ENCODE measurements around the gene SERPING1. TPM values are rescaled to one million over a fixed set of nuclear protein-coding genes. Genes with fewer than 3 reads are reported as not detected.

Gene SERPING1
- total RNA-seq, 1 donor from 2014 or later = 490 TPM

DNA sequence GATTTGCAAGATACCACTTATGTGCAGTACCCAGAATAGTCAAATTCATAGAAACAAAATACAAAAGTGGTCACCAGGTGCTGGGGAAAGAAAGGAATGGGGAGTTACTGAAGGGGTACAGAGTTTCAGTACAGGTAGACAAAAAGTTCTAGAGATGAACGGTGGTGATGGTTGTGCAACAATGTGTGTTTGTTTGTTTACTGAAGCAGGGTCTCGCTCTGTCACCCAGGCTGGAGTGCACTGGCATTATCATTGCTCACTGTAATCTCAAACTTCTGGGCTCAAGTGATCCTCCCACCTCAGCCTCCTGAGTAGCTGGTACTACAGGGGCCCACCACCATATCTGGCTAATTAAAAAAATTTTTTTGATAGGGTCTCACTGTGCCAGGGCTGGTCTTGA is 42.1 kb upstream of the SERPING1 start:
- no peak for ATAC-seq
- H3K36me3 ChIP-seq = peaks cover 100% of the 10 kb centered on the region
- intact Hi-C loops (cut with DNase I) = no loop called here

DNA sequence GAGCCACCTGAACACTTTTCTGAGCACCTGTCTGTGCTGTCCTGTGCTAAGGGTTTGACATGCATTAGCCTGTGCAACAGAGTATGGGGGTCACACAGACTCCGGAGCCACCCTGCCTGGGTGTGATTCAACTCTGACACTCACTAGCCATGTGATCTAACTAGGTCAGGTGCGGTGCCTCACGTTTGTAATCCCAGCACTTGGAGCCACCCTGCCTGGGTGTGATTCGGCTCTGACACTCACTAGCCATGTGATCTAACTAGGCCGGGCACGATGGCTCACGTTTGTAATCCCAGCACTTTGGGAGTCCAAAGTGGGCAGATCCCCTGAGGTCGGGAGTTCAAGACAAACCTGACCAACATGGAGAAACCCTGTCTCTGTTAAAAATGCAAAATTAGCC is 41.4 kb upstream of the SERPING1 start:
- DNase-seq = no peak
- Histone ChIP-seq H3K36me3 (peaks cover 94% of the 10 kb centered on the region), H3K27ac (no peak overlapping the region), H3K27me3 (no peaks in the 10 kb centered on the region), H3K9me3 (no peaks in the 10 kb centered on the region), H3K4me3 (no peak overlapping the region), H3K4me1 (no peaks in the 10 kb centered on the region)
- TF ChIP-seq, protein P1, sequence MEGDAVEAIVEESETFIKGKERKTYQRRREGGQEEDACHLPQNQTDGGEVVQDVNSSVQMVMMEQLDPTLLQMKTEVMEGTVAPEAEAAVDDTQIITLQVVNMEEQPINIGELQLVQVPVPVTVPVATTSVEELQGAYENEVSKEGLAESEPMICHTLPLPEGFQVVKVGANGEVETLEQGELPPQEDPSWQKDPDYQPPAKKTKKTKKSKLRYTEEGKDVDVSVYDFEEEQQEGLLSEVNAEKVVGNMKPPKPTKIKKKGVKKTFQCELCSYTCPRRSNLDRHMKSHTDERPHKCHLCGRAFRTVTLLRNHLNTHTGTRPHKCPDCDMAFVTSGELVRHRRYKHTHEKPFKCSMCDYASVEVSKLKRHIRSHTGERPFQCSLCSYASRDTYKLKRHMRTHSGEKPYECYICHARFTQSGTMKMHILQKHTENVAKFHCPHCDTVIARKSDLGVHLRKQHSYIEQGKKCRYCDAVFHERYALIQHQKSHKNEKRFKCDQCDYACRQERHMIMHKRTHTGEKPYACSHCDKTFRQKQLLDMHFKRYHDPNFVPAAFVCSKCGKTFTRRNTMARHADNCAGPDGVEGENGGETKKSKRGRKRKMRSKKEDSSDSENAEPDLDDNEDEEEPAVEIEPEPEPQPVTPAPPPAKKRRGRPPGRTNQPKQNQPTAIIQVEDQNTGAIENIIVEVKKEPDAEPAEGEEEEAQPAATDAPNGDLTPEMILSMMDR (IDR thresholded peaks at IDR 0.05) = no peak
- intact Hi-C loops (cut with DNase I) = no loop called here
- no peak for ATAC-seq

More for the DNA sequence above, 42.1 kb upstream of the SERPING1 start:
- Histone ChIP-seq H3K27me3 (no peaks in the 10 kb centered on the region), H3K4me1 (no peaks in the 10 kb centered on the region), H3K4me3 (no peak overlapping the region), H3K27ac (no peak overlapping the region), H3K9me3 (no peaks in the 10 kb centered on the region)
- DNase-seq = no peak
- TF ChIP-seq, protein P1 (IDR thresholded peaks at IDR 0.05) = no peak

DNA sequence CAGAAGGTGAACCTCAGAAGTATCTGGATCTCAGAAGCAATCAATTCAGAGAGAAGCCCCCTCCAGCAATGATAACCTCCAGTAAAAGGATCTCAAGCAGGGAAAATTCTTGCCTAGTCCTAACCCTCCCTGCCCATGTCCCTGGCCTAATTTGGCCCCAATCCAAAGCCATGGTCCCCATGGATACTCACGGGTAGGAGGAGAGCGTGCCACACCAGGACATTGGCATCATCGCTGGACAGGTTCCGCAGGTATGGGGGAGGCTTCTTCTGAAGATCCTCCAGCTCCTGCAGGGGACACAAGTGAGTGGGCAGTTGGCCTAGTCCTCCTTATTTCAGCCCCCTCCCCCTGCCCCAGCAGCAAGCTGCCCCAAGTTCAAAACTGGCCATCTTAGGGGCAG is 37.3 kb upstream of the SERPING1 start:
- Histone ChIP-seq H3K9me3 (no peaks in the 10 kb centered on the region), H3K4me1 (peaks cover 8% of the 10 kb centered on the region), H3K36me3 (peaks cover 53% of the 10 kb centered on the region), H3K27me3 (no peaks in the 10 kb centered on the region), H3K27ac (no peak overlapping the region), H3K4me3 (no peak overlapping the region)
- no peak for DNase-seq
- intact Hi-C loops (cut with DNase I) = no loop called here
- TF ChIP-seq, protein P1 (IDR thresholded peaks at IDR 0.05) = no peak
- ATAC-seq = no peak

DNA sequence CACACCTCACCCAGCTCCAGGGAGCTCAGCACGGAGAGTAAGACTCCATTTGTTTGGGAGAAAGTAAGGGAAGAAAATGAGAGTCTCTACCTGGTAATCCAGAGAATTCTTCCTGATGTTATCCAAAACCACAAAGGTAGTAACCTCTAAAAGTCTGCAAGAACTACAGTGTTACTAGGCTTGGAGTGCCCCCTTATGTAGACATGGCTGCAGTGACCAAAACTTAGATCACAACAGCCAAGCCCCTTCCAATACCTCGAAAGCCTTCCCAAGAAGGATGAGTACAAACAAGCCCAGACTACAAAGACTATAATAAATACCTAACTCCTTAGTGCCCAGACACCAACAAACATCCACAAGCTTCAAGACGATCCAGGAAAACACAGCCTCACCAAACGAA is 34.9 kb upstream of the SERPING1 start:
- peaks cover 20% of the 10 kb centered on the region for H3K4me1 ChIP-seq
- TF ChIP-seq, protein P1 (IDR thresholded peaks at IDR 0.05) = no peak
- intact Hi-C loops (cut with DNase I) = no loop called here
- no peaks in the 10 kb centered on the region for H3K9me3 ChIP-seq
- H3K27me3 ChIP-seq = no peaks in the 10 kb centered on the region
- no peak for ATAC-seq
- peaks cover 28% of the 10 kb centered on the region for H3K36me3 ChIP-seq
- DNase-seq = no peak
- no peak overlapping the region for H3K4me3 ChIP-seq
- H3K27ac ChIP-seq = no peak overlapping the region

DNA sequence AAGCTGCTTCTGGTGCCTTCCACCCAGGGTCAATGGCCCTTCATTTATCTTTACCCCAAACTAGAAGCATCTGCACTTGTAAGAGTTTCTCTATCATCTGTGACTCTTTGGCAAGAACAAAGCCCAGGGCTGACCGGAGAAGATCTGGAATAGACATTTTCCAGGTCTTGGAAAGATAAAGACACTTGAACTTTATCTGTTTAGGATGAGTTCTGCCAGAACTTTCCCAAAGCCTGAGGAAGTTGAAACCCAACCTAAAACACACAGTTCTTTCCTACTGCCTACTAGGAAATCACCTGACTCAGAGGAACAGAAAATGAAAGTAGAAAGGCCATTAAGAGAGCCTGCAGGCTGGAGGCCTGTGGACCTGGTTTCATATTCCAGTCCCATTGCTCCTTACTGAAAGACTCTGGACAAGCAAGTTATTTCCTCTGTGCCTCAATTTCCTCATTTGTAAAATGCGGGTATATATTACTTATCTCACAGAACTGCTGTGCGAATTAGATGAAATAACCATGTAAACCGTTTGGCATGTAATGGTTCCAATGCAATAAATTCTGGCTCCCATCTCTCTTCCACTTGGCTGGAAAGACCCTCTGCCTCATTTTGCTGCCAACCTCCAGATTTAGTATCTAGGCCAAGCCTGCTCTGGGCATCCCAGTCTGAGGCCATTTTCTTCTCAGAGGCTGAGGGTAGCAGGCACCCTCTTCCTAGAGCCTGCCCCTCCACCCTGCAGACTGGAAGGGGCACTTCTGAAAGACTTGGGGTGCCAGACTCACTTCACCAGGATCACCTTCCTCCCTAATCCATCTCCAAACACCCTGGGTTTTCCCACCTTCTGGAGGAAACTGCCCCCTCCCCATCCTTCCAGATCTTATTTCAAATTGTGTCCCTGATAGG is 31.2 kb upstream of the SERPING1 start:
- Histone ChIP-seq H3K27me3 (no peaks in the 10 kb centered on the region), H3K4me3 (peak overlapping the region; percentile 96), H3K9me3 (no peaks in the 10 kb centered on the region), H3K4me1 (peaks cover 19% of the 10 kb centered on the region), H3K36me3 (no peaks in the 10 kb centered on the region), H3K27ac (peak overlapping the region; percentile 89)
- DNase-seq = no peak
- TF ChIP-seq, protein P1 (IDR thresholded peaks at IDR 0.05) = no peak
- intact Hi-C loops (cut with DNase I) = loop anchor here (5.0 kb wide), 1 partner anchor 76 kb away; no protein-coding TSS in a partner anchor
- ATAC-seq = peak; percentile 60
